ENCODE measurements around the gene TSPAN13.

GRCh38 chr7:16740623-16740953 lies 13.0 kb upstream of the TSPAN13 start:
- TF ChIP-seq, protein P1, sequence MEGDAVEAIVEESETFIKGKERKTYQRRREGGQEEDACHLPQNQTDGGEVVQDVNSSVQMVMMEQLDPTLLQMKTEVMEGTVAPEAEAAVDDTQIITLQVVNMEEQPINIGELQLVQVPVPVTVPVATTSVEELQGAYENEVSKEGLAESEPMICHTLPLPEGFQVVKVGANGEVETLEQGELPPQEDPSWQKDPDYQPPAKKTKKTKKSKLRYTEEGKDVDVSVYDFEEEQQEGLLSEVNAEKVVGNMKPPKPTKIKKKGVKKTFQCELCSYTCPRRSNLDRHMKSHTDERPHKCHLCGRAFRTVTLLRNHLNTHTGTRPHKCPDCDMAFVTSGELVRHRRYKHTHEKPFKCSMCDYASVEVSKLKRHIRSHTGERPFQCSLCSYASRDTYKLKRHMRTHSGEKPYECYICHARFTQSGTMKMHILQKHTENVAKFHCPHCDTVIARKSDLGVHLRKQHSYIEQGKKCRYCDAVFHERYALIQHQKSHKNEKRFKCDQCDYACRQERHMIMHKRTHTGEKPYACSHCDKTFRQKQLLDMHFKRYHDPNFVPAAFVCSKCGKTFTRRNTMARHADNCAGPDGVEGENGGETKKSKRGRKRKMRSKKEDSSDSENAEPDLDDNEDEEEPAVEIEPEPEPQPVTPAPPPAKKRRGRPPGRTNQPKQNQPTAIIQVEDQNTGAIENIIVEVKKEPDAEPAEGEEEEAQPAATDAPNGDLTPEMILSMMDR (IDR thresholded peaks at IDR 0.05), result no peak
- no peak for TF ChIP-seq POLR2A (IDR thresholded peaks at IDR 0.05)
